ENCODE results near the gene OR8B12. TPM values are rescaled to one million over a fixed set of nuclear protein-coding genes. Genes with fewer than 3 reads are reported as not detected.

Gene OR8B12
- total and polyA plus RNA-seq, 10 of the 15 experiments (the other 5 are each of a cell fraction or from before 2014, with no cell fraction given): not detected

DNA sequence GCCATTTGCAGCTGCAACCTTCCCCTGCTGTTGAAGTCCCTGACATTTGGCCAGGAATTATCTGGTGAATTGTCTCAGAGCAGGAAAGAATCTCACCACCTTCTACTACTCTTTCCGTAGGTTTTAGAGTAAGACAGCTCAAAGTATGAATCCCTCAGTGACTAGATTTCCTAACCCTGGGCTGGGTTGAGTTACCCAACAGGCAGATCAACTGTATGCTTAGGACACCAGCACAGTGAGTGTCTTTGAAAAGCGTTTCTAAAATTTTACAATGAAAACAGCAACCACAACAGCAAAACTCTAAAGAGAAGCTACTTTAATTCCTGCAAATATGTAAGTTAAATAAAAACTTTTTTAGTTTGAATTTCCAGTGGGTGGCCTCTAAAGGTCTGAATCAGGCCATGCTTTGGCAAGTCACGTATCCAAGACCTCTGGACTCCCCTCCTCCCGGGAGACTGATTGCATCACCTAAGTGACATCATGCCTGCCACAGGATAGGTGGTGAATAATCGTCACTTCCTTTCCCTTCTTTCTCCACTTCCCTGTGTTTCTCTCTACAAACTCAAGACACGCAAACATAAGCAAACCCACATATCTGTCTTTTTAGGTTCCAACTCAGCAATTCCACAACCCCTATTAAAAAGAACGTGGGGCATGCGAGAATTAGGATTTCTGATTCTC, 7.8 kb downstream of the OR8B12 start:
- H4K20me1 ChIP-seq (ENCODE audit: control insufficient read depth, insufficient read depth): no peaks in the 10 kb centered on the region
- BruUV-seq (replicated peaks): no TSS peak
- TF ChIP-seq HDGF (IDR thresholded peaks at IDR 0.05) (no peak), ZZZ3 (IDR thresholded peaks at IDR 0.05; ENCODE audit: control insufficient read depth, insufficient read length, low read depth) (no peak), NKRF (conservative IDR thresholded peaks at IDR 0.05) (no peak), NR2F1 (conservative IDR thresholded peaks at IDR 0.05) (no peak), SRF (IDR thresholded peaks at IDR 0.05; ENCODE audit: low read depth in 2 of 2, low read length in 2 of 2) (no peak), SIX5 (IDR thresholded peaks at IDR 0.05; ENCODE audit: low read depth, low read length, severe bottlenecking) (no peak), EED (IDR thresholded peaks at IDR 0.05; ENCODE audit: low read depth) (no peak), EGR1 (IDR thresholded peaks at IDR 0.05; ENCODE audit: borderline replicate concordance in 1 of 2, low read depth in 2 of 2, low read length in 2 of 2) (no peak), HDAC2 (IDR thresholded peaks at IDR 0.05) (no peak), CHD2 (IDR thresholded peaks at IDR 0.05; ENCODE audit: borderline replicate concordance, low read depth, low read length) (no peak), KAT2A (conservative IDR thresholded peaks at IDR 0.05; ENCODE audit: control insufficient read depth, low read depth, low read length) (no peak), MXI1 (IDR thresholded peaks at IDR 0.05; ENCODE audit: low read depth, low read length) (no peak), BHLHE40 (IDR thresholded peaks at IDR 0.05; ENCODE audit: borderline replicate concordance in 1 of 2, low read depth in 2 of 2, low read length in 1 of 2) (no peak), GABPA (IDR thresholded peaks at IDR 0.05; ENCODE audit: low read depth) (no peak)
- TF ChIP-seq, protein P1, sequence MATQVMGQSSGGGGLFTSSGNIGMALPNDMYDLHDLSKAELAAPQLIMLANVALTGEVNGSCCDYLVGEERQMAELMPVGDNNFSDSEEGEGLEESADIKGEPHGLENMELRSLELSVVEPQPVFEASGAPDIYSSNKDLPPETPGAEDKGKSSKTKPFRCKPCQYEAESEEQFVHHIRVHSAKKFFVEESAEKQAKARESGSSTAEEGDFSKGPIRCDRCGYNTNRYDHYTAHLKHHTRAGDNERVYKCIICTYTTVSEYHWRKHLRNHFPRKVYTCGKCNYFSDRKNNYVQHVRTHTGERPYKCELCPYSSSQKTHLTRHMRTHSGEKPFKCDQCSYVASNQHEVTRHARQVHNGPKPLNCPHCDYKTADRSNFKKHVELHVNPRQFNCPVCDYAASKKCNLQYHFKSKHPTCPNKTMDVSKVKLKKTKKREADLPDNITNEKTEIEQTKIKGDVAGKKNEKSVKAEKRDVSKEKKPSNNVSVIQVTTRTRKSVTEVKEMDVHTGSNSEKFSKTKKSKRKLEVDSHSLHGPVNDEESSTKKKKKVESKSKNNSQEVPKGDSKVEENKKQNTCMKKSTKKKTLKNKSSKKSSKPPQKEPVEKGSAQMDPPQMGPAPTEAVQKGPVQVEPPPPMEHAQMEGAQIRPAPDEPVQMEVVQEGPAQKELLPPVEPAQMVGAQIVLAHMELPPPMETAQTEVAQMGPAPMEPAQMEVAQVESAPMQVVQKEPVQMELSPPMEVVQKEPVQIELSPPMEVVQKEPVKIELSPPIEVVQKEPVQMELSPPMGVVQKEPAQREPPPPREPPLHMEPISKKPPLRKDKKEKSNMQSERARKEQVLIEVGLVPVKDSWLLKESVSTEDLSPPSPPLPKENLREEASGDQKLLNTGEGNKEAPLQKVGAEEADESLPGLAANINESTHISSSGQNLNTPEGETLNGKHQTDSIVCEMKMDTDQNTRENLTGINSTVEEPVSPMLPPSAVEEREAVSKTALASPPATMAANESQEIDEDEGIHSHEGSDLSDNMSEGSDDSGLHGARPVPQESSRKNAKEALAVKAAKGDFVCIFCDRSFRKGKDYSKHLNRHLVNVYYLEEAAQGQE (IDR thresholded peaks at IDR 0.05; ENCODE audit: low read depth, low read length): no peak
- TF ChIP-seq, protein P2, sequence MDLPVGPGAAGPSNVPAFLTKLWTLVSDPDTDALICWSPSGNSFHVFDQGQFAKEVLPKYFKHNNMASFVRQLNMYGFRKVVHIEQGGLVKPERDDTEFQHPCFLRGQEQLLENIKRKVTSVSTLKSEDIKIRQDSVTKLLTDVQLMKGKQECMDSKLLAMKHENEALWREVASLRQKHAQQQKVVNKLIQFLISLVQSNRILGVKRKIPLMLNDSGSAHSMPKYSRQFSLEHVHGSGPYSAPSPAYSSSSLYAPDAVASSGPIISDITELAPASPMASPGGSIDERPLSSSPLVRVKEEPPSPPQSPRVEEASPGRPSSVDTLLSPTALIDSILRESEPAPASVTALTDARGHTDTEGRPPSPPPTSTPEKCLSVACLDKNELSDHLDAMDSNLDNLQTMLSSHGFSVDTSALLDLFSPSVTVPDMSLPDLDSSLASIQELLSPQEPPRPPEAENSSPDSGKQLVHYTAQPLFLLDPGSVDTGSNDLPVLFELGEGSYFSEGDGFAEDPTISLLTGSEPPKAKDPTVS (IDR thresholded peaks at IDR 0.05; ENCODE audit: low read depth, low read length): no peak
- TF ChIP-seq, protein P3, sequence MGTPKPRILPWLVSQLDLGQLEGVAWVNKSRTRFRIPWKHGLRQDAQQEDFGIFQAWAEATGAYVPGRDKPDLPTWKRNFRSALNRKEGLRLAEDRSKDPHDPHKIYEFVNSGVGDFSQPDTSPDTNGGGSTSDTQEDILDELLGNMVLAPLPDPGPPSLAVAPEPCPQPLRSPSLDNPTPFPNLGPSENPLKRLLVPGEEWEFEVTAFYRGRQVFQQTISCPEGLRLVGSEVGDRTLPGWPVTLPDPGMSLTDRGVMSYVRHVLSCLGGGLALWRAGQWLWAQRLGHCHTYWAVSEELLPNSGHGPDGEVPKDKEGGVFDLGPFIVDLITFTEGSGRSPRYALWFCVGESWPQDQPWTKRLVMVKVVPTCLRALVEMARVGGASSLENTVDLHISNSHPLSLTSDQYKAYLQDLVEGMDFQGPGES (IDR thresholded peaks at IDR 0.05): no peak
- no peak overlapping the region for H2AFZ ChIP-seq (ENCODE audit: control insufficient read depth, low read depth, low read length)
- DNase-seq (ENCODE audit: low read depth, low spot score) (no peak), FAIRE-seq (no peak), ATAC-seq (no peak)
- intact Hi-C loops (cut with micrococcal nuclease; ENCODE audit: unreplicated experiment) (no loop called here), in situ Hi-C loops (cut with MboI) (no loop called here)
- H3K4me1 ChIP-seq (ENCODE audit: control insufficient read depth, insufficient read depth, low read length): no peaks in the 10 kb centered on the region
- H3K4me2 ChIP-seq (ENCODE audit: control insufficient read depth, insufficient read depth): no peak overlapping the region
- H3K4me3 ChIP-seq: no peak overlapping the region
- ChIA-PET CTCF (no interaction called here), SMC1A (ENCODE audit: uncharacterized antibody, unreplicated experiment) (interaction anchor here (1.9 kb wide), 1 partner anchor 14 kb away, joined by 5 read pairs; no protein-coding TSS in a partner anchor), RAD21 (ENCODE audit: unreplicated experiment) (no interaction called here), POLR2A (no interaction called here)
- H3K79me2 ChIP-seq (ENCODE audit: control insufficient read depth, insufficient read depth, low read length): no peaks in the 10 kb centered on the region
- no peaks in the 10 kb centered on the region for H3K9me3 ChIP-seq (replicated peaks; ENCODE audit: control insufficient read depth, insufficient read depth, low read length)
- no peaks in the 10 kb centered on the region; a peak in 1 of 4 replicates for H3K27me3 ChIP-seq (replicated peaks in 1 of 2; ENCODE audit: control insufficient read depth in 2 of 2, insufficient read depth in 2 of 2, low read length in 1 of 2)
- H3K27ac ChIP-seq (ENCODE audit: control insufficient read depth, insufficient read depth): no peak overlapping the region
- H3K36me3 ChIP-seq (ENCODE audit: control insufficient read depth in 2 of 2, insufficient read depth in 2 of 2, low read length in 1 of 2): no peaks in the 10 kb centered on the region
- WGBS (ENCODE audit: insufficient coverage, insufficient replicate concordance, low lambda C conversion rate, missing lambda C conversion rate): 31% methylated on average over 8 of the region's 8 CpGs
- H3K9ac ChIP-seq (ENCODE audit: control insufficient read depth, insufficient read depth, low read length): no peak overlapping the region

Measured in GM12878 (cell line).